Nephron (organoid): ENCODE results near the gene KLF11.

Source experiments
- H3K27ac Mint-ChIP-seq, 3 experiments: 2 replicates each; pipeline ENCODE4 v1.8.0; 2020; ENCODE audit warnings: mixed read lengths in 3 of 3, mild to moderate bottlenecking in 2 of 3, moderate library complexity in 1 of 3
- H3K27me3 Mint-ChIP-seq: 2 replicates; pipeline ENCODE4 v1.8.0; 2021; ENCODE audit warnings: low read depth, mild to moderate bottlenecking, moderate library complexity, mixed read lengths
- H3K36me3 Mint-ChIP-seq: 2 replicates; pipeline ENCODE4 v1.8.0; 2020; ENCODE audit warnings: low read depth, mixed read lengths
- H3K4me1 Mint-ChIP-seq: 2 replicates; pipeline ENCODE4 v1.8.0; 2020; ENCODE audit warnings: mixed read lengths
- H3K4me3 Mint-ChIP-seq, 3 experiments: 2 replicates each; pipeline ENCODE4 v1.8.0; 2020; ENCODE audit warnings: mild to moderate bottlenecking in 3 of 3, mixed read lengths in 3 of 3, moderate library complexity in 2 of 3
- H3K9me3 Mint-ChIP-seq: 2 replicates; pipeline ENCODE4 v1.8.0; 2020; ENCODE audit warnings: mixed read lengths
- TF ChIP-seq, protein P1 (sequence below), 3 experiments: fragments of 200-600 bp; sonication (generic); IDR thresholded peaks; one replicate each; pipeline ENCODE4 v1.5.0; 2021; ENCODE audit warnings: antibody characterized with exemption in 3 of 3; ENCODE audit not compliant: unreplicated experiment in 3 of 3

KLF11 gene

DNA sequence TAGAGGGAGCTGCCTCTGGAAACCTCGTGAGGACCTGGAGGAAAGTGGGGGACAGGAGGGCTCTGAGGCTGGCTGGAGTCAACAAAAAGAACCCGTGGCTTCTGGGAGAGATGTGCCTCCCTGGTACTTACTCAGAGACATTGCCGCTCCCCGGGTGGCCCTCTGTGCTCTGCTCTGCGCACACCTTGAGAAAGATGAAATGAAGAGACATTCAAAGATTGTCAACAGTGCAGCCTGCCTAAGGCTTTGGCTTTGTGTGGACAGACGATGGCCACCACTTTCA lies 22.4 kb downstream of the KLF11 start:
- H3K4me3 Mint-ChIP-seq, result no peak overlapping the region
- H3K36me3 Mint-ChIP-seq, result peaks cover 14% of the 10 kb centered on the region
- no peak overlapping the region for H3K27ac Mint-ChIP-seq
- H3K4me1 Mint-ChIP-seq, result no peaks in the 10 kb centered on the region
- no peaks in the 10 kb centered on the region for H3K27me3 Mint-ChIP-seq
- TF ChIP-seq, protein P1, sequence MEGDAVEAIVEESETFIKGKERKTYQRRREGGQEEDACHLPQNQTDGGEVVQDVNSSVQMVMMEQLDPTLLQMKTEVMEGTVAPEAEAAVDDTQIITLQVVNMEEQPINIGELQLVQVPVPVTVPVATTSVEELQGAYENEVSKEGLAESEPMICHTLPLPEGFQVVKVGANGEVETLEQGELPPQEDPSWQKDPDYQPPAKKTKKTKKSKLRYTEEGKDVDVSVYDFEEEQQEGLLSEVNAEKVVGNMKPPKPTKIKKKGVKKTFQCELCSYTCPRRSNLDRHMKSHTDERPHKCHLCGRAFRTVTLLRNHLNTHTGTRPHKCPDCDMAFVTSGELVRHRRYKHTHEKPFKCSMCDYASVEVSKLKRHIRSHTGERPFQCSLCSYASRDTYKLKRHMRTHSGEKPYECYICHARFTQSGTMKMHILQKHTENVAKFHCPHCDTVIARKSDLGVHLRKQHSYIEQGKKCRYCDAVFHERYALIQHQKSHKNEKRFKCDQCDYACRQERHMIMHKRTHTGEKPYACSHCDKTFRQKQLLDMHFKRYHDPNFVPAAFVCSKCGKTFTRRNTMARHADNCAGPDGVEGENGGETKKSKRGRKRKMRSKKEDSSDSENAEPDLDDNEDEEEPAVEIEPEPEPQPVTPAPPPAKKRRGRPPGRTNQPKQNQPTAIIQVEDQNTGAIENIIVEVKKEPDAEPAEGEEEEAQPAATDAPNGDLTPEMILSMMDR (IDR thresholded peaks at IDR 0.05; ENCODE audit: unreplicated experiment in 3 of 3), result no peak
- H3K9me3 Mint-ChIP-seq, result peaks cover 7% of the 10 kb centered on the region

DNA sequence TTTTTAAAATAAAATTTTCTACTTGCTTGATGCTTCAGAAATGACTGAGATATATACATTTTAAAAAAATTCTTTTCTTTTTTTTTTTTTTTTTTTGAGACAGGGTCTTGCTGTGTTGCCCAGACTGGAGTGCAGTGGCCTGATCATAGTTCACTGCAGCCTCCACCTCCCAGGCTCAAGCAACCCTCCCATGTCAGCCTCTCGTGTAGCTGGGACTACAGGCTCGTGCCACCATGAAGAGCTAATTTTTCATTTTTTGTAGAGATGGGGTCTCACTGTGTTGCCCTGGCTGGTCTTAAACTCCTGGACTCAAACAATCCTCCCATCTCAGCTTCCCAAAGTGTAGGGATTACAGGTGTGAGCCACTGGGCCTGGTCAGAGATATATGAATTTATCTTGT lies 24.0 kb downstream of the KLF11 start:
- Mint-ChIP-seq H3K36me3 (peaks cover 14% of the 10 kb centered on the region), H3K9me3 (peaks cover 7% of the 10 kb centered on the region), H3K4me3 (no peak overlapping the region), H3K27me3 (no peaks in the 10 kb centered on the region), H3K4me1 (peaks cover 1% of the 10 kb centered on the region), H3K27ac (no peak overlapping the region)
- TF ChIP-seq, protein P1 (IDR thresholded peaks at IDR 0.05; ENCODE audit: unreplicated experiment in 3 of 3), result no peak

DNA sequence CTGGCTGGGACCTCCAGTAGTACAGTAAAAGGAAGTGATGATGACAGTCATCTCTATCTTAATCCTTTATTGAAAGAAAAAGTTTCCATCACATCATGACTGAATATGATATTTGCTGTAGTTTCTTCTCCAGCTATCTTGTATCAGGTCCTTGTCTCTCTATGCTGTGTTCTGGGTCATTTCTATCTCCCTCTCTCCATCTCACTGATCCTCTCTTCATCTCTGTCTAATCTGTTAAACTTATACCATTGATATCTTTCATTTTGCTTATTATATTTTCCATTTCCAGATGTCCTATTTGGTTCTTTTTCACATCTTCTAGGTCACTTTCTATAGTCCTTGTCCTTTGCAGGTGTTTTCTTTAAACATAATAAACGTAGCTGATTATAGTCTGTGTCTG lies 24.5 kb downstream of the KLF11 start:
- H3K9me3 Mint-ChIP-seq, result peaks cover 7% of the 10 kb centered on the region
- H3K27ac Mint-ChIP-seq, result no peak overlapping the region
- peaks cover 6% of the 10 kb centered on the region for H3K4me1 Mint-ChIP-seq
- no peak overlapping the region for H3K4me3 Mint-ChIP-seq
- TF ChIP-seq, protein P1 (IDR thresholded peaks at IDR 0.05; ENCODE audit: unreplicated experiment in 3 of 3), result no peak
- H3K27me3 Mint-ChIP-seq, result no peaks in the 10 kb centered on the region
- H3K36me3 Mint-ChIP-seq, result peaks cover 14% of the 10 kb centered on the region

DNA sequence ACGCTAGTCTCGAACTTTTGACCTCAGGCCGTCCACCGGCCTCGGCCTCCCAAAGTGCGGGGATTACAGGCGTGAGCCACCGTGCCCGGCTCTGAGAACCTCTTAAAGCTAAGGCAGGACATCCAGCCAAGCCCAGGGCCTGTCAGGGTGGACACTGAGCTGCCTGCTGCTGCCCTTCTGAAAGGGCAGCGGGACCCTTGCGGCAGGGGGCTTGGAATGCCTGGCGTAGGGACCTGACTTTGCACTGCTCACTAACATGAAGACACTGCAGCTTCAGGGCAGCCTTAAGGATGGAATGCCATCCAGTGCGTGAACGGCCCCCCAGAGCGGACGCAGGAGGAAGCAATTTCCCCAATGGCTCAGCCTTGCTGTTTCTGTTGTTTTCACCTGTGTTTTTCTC lies 27.8 kb downstream of the KLF11 start:
- peaks cover 26% of the 10 kb centered on the region for H3K27me3 Mint-ChIP-seq
- no peak overlapping the region for H3K4me3 Mint-ChIP-seq
- H3K27ac Mint-ChIP-seq, result no peak overlapping the region

DNA sequence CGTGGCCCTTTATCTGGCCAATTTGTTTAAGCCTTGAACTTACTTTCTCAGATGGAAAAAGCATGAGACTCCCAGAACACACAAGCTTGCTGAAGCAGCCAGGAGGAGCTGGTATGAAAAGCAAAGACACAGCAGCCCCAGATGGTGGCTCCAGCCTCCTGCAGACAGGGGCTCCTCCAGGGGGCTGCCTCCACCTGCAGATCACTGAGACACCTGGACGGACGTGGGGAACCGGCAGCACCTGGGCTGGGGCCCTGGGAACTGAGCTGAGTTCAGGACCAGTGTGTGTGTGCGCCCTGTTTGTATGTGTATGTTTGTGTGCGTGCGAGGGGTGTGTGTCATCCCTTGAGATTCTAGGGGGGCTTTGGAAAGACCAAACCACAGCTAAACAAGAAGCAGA lies 28.2 kb downstream of the KLF11 start:
- Mint-ChIP-seq H3K4me1 (peaks cover 25% of the 10 kb centered on the region), H3K4me3 (no peak overlapping the region), H3K27ac (no peak overlapping the region), H3K27me3 (peaks cover 31% of the 10 kb centered on the region), H3K36me3 (peaks cover 20% of the 10 kb centered on the region), H3K9me3 (peaks cover 7% of the 10 kb centered on the region)
- TF ChIP-seq, protein P1 (IDR thresholded peaks at IDR 0.05; ENCODE audit: unreplicated experiment in 3 of 3), result no peak

More for the DNA sequence above, 27.8 kb downstream of the KLF11 start:
- TF ChIP-seq, protein P1 (IDR thresholded peaks at IDR 0.05; ENCODE audit: unreplicated experiment in 3 of 3), result no peak
- Mint-ChIP-seq H3K36me3 (peaks cover 16% of the 10 kb centered on the region), H3K9me3 (peaks cover 7% of the 10 kb centered on the region), H3K4me1 (peaks cover 20% of the 10 kb centered on the region)

DNA sequence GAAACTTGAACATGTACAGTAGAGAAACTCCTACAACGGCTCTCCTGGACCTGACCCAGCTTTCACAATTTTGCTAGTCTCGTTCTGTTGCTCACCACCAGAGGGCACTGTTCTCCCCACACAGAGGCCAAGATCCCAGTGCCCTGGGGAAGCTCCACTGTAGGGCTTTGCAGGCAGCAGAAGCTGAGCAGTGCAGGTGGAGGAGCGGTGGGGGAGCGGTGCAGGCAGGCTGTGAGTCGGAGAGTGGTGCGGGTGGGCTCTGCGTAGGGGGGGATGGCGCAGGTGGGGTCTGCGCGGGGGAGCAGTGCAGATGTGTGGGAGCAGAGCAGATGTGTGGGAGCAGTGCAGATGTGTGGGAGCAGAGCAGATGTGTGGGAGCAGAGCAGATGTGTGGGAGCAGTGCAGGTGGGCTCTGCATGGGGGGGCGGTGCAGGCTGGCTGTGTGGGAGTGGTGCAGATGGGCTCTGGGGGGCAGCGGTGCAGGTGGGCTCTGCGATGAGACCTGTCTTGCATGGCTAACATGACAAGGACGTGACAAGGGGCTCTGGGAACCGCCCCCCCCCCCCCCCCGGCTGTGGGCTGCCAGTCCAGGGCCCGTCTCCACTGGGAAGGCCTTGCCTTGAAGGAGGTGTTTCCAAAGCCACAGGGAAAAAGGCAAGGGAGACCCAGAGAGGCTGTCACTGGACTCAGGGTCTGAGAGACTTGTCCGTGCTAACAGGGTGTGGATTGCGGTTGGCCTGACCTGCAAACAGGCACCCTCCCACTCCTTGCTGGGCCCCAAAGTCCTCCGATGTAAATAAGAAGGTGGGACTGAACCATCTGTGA lies 29.5 kb downstream of the KLF11 start:
- Mint-ChIP-seq H3K4me3 (peak overlapping the region in 2 of 3 experiments; percentile 1 to 39), H3K27me3 (peaks cover 43% of the 10 kb centered on the region), H3K9me3 (peaks cover 4% of the 10 kb centered on the region), H3K27ac (peak overlapping the region in 2 of 3 experiments; percentile 5 to 37), H3K36me3 (peaks cover 17% of the 10 kb centered on the region), H3K4me1 (peaks cover 32% of the 10 kb centered on the region)
- TF ChIP-seq, protein P1 (IDR thresholded peaks at IDR 0.05; ENCODE audit: unreplicated experiment in 3 of 3), result peak; percentile 78 to 82 (median 80)
